CD4-positive, CD25-positive, alpha-beta regulatory T cell (primary cell): ENCODE data around the gene RAD51D. TPM values are rescaled to one million over a fixed set of nuclear protein-coding genes. Genes with fewer than 3 reads are reported as not detected.

ENCODE experiments used
- ATAC-seq, 2 donors: fragments of 150-1000 bp; cut with Tn5 transposase; one replicate each; pipeline ENCODE4 v1.10.0; 2021; ENCODE audit warnings: low read depth in 2 of 2, moderate number of reproducible peaks in 2 of 2, moderate library complexity in 1 of 2
- DNase-seq, 3 donors: peaks; one replicate each; pipeline versions ENCODE4 v3.0.0 to v3.0.0-alpha.2; 2012 to 2022; ENCODE audit warnings: mixed read lengths in 1 of 3
- H3K27ac ChIP-seq: one replicate; pipeline ENCODE4 v1.7.0; 2013; ENCODE audit warnings: mild to moderate bottlenecking, low read length; ENCODE audit not compliant: insufficient read depth, poor library complexity, severe bottlenecking
- H3K27me3 ChIP-seq: one replicate; pipeline ENCODE4 v1.7.0; 2013; ENCODE audit warnings: low read length; ENCODE audit not compliant: control insufficient read depth, insufficient read depth
- H3K36me3 ChIP-seq: one replicate; pipeline ENCODE4 v1.7.0; 2013; ENCODE audit warnings: mild to moderate bottlenecking, low read length, moderate library complexity; ENCODE audit not compliant: control insufficient read depth, insufficient read depth
- H3K4me1 ChIP-seq: 2 replicates; pipeline ENCODE4 v1.7.0; 2013; ENCODE audit warnings: mild to moderate bottlenecking, low read length; ENCODE audit not compliant: insufficient read depth, control insufficient read depth, poor library complexity, severe bottlenecking
- H3K4me3 ChIP-seq: one replicate; pipeline ENCODE4 v1.7.0; 2013; ENCODE audit warnings: low read depth, mild to moderate bottlenecking, low read length, moderate library complexity
- H3K9me3 ChIP-seq, 2 experiments: 1 replicate in 1 of 2; 2 replicates in 1 of 2; pipeline ENCODE4 v1.7.0; 2013; ENCODE audit warnings: low read length in 2 of 2, mild to moderate bottlenecking in 1 of 2, moderate library complexity in 1 of 2; ENCODE audit not compliant: control insufficient read depth in 2 of 2
- H3K27ac Mint-ChIP-seq, 3 donors: one replicate each; pipeline ENCODE4 v1.8.0; 2020 to 2022; ENCODE audit warnings: mild to moderate bottlenecking in 3 of 3, mixed read lengths in 3 of 3, moderate library complexity in 2 of 3
- H3K27me3 Mint-ChIP-seq: one replicate; pipeline ENCODE4 v1.8.0; 2022; ENCODE audit warnings: mild to moderate bottlenecking, mixed read lengths
- H3K36me3 Mint-ChIP-seq: one replicate; pipeline ENCODE4 v1.8.0; 2020; ENCODE audit warnings: mixed read lengths
- H3K4me1 Mint-ChIP-seq, 4 donors: one replicate each; pipeline ENCODE4 v1.8.0; 2020 to 2022; ENCODE audit warnings: mixed read lengths in 4 of 4, mild to moderate bottlenecking in 1 of 4
- H3K4me3 Mint-ChIP-seq, 4 donors: one replicate each; pipeline ENCODE4 v1.8.0; 2020 to 2022; ENCODE audit warnings: mild to moderate bottlenecking in 4 of 4, mixed read lengths in 4 of 4, moderate library complexity in 3 of 4
- H3K9me3 Mint-ChIP-seq, 7 donors: one replicate each; pipeline ENCODE4 v1.8.0; 2020 to 2022; ENCODE audit warnings: mixed read lengths in 7 of 7, mild to moderate bottlenecking in 3 of 7, moderate library complexity in 2 of 7
- polyA plus RNA-seq, 4 donors: library from polyadenylated mRNA; unstranded; fragments of 300-500 nt; fragmentation: Illumina TruSeq; gene quantifications; one replicate each; pipeline ENCODE4 v1.2.3, GENCODE V29; 2021
- total RNA-seq: library from RNA; stranded (reverse); gene quantifications from one replicate; pipeline ENCODE4 v1.2.3, GENCODE V29; 2022

RAD51D gene
- total and polyA plus RNA-seq, 5 donors from 2014 or later: 7.0 to 11.7 (median 11.0) TPM

DNA sequence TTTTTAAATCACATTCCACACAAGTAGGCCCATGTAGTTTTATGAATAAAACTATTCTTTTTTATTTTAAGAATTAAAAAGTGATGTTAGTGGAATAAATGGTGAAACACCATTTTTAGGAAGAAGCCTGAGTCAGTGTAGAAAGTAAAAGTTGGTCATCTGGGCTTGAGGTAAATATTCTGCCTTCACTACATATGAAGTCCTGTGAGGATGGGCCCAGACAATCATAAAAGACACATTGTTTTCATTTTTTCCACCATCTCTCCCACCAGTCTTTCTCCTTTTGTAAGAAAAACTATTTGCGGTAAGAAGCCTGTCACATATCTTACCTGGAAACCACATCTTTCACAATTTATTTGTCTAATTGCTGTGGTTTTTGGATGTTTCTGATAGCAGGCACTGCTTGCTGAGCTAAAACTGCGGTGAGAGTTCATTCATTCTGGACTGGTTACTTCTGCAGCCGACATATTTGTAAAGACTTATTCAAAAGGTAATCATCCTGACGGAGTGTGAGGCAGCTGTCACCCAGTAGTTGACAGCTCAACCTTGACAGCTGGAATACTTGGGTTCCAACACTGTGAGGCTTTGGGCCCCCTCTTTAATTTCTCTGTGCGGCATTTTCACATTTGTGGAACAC, 45.6 kb downstream of the RAD51D start:
- no peaks in the 10 kb centered on the region for H3K27me3 Mint-ChIP-seq

DNA sequence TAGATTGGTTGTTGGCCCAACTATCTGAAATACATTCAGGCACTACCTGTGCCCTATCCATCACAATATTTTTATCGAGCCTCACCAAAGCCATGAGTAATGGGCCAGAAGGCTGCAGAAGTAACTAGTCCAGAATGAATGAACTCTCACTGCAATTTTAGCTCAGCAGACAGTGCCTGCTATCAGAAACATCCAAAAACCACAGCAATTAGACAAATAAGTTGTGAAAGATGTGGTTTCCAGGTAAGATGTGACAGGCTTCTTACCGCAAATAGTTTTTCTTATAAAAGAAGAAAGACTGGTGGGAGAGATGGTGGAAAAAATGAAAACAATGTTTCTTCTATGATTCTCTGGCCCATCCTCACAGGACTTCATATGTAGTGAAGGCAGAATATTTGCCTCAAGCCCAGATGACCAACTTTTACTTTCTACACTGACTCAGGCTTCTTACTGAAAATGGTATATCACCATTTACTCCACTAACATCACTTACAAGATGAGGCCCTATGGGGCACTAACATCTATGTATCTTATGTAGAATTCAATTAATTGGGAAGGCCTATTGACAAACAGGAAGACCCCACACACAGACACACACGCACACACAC, 46.4 kb downstream of the RAD51D start:
- peak overlapping the region; percentile 53 for H3K27ac ChIP-seq
- peaks cover 44 to 81% (median 62%) of the 10 kb centered on the region in 4 donors for H3K4me1 Mint-ChIP-seq

More for the DNA sequence above, 45.6 kb downstream of the RAD51D start:
- DNase-seq (no peak), ATAC-seq (no peak)
- peaks cover 14% of the 10 kb centered on the region for H3K36me3 Mint-ChIP-seq
- Histone ChIP-seq H3K4me1 (peaks cover 63% of the 10 kb centered on the region), H3K9me3 (no peaks in the 10 kb centered on the region), H3K27ac (peak overlapping the region; percentile 53), H3K4me3 (peak overlapping the region; percentile 60), H3K36me3 (peaks cover 4% of the 10 kb centered on the region), H3K27me3 (no peaks in the 10 kb centered on the region)
- H3K4me1 Mint-ChIP-seq: peaks cover 39 to 79% (median 63%) of the 10 kb centered on the region in 4 donors
- H3K9me3 Mint-ChIP-seq: peaks cover 0 to 1% (median 0%) of the 10 kb centered on the region in 7 donors
- H3K4me3 Mint-ChIP-seq: peak overlapping the region; percentile 71 to 75 (median 73)
- H3K27ac Mint-ChIP-seq: peak overlapping the region; percentile 70 to 83 (median 78)

DNA sequence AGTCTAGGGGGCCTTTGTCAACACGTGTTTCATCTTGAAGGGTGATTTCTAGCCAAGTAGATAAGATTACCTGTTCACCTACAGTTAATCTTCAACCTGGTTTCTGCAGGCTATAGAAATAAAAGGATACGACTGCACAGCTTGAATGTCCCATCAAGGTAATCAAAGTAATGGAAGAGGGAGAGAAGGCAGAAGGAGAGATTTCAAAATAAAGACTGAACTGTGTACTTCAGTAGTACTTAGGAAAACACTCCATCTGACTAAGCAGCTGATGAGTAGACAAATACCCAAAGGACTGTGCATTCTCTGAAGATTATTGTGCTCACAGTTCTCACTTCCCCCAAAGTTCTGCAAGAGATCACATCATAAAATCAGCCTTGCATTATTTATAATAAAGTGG, 50.3 kb downstream of the RAD51D start:
- Histone ChIP-seq H3K4me1 (peaks cover 58% of the 10 kb centered on the region), H3K9me3 (no peaks in the 10 kb centered on the region), H3K27me3 (no peaks in the 10 kb centered on the region), H3K36me3 (peaks cover 11% of the 10 kb centered on the region), H3K4me3 (no peak overlapping the region), H3K27ac (peak overlapping the region; percentile 5)
- Mint-ChIP-seq H3K36me3 (peaks cover 26% of the 10 kb centered on the region), H3K4me1 (peaks cover 33 to 84% (median 65%) of the 10 kb centered on the region in 4 donors), H3K27ac (peak overlapping the region in 2 of 3 donors; percentile 7 to 59), H3K9me3 (peaks cover 0 to 1% (median 0%) of the 10 kb centered on the region in 7 donors), H3K4me3 (no peak overlapping the region), H3K27me3 (no peaks in the 10 kb centered on the region)
- DNase-seq: no peak
- ATAC-seq: no peak

More for the DNA sequence above, 46.4 kb downstream of the RAD51D start:
- H3K4me1 ChIP-seq: peaks cover 69% of the 10 kb centered on the region
- Mint-ChIP-seq H3K27me3 (no peaks in the 10 kb centered on the region), H3K27ac (peak overlapping the region; percentile 62 to 94 (median 83)), H3K9me3 (peaks cover 0 to 1% (median 0%) of the 10 kb centered on the region in 7 donors), H3K4me3 (peak overlapping the region; percentile 55 to 72 (median 69)), H3K36me3 (peaks cover 20% of the 10 kb centered on the region)
- H3K27me3 ChIP-seq: no peaks in the 10 kb centered on the region
- no peaks in the 10 kb centered on the region for H3K9me3 ChIP-seq
- peak in 1 of 2 donors; percentile 53 for ATAC-seq
- peaks cover 8% of the 10 kb centered on the region for H3K36me3 ChIP-seq
- H3K4me3 ChIP-seq: peak overlapping the region; percentile 60
- peak in 2 of 3 donors; percentile 31 to 52 for DNase-seq

- Histone ChIP-seq H3K4me3 (peak overlapping the region; percentile 20), H3K27ac (no peak overlapping the region), H3K4me1 (peaks cover 59% of the 10 kb centered on the region), H3K9me3 (no peaks in the 10 kb centered on the region), H3K36me3 (peaks cover 11% of the 10 kb centered on the region), H3K27me3 (no peaks in the 10 kb centered on the region)
- ATAC-seq (no peak), DNase-seq (no peak)
- Mint-ChIP-seq H3K4me3 (peak overlapping the region in 3 of 4 donors; percentile 1 to 57 (median 56)), H3K9me3 (peaks cover 0 to 1% (median 0%) of the 10 kb centered on the region in 7 donors), H3K27me3 (no peaks in the 10 kb centered on the region), H3K27ac (peak overlapping the region in 1 of 3 donors; percentile 42), H3K36me3 (peaks cover 26% of the 10 kb centered on the region), H3K4me1 (peaks cover 27 to 84% (median 65%) of the 10 kb centered on the region in 4 donors)
These were observed 51.4 kb downstream of the RAD51D start for GRCh38 chr17:35068249-35068648.

GRCh38 chr17:35065880-35066279, 53.8 kb downstream of the RAD51D start:
- DNase-seq (no peak), ATAC-seq (no peak)
- Histone ChIP-seq H3K4me3 (no peak overlapping the region), H3K27me3 (no peaks in the 10 kb centered on the region), H3K4me1 (peaks cover 43% of the 10 kb centered on the region), H3K9me3 (no peaks in the 10 kb centered on the region), H3K27ac (no peak overlapping the region), H3K36me3 (peaks cover 22% of the 10 kb centered on the region)
- H3K4me3 Mint-ChIP-seq: no peak overlapping the region
- H3K27ac Mint-ChIP-seq: peak overlapping the region; percentile 3 to 42 (median 17)
- H3K9me3 Mint-ChIP-seq: peaks cover 0 to 1% (median 0%) of the 10 kb centered on the region in 7 donors
- H3K4me1 Mint-ChIP-seq: peaks cover 28 to 84% (median 62%) of the 10 kb centered on the region in 4 donors
- H3K27me3 Mint-ChIP-seq: no peaks in the 10 kb centered on the region
- H3K36me3 Mint-ChIP-seq: peaks cover 27% of the 10 kb centered on the region

DNA sequence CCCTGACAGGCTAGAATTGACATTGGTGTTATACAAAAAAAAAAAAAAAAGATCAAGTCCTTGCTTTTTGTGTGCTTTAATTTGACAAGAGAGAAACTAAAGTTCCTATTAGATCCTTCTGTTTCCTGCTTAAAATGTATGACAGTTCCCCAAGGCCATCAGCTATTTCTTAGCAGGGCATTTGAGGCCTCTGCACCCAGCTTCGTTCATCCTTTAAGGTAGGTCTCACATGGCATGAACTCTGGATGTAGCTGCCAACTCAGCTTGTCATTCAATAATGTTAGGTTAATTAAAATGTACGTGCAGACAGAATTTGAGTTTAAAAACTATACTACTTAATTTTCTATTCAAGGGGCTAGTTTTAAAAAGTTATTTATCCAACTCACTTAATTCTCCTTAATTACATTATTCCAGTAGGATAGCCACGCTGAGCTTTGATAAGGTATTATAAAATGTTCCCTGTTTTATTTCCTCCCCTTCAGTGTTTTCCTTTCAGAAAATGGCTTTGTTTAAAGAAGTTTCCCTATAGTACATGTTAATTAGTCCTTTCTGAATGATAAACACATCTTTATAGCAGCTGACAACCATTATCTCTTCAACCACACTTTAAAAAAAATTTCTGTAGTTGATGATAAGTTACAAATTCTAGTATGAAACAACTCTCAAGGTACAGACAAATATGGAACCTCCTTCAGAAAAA, 55.0 kb downstream of the RAD51D start:
- peak overlapping the region in 2 of 4 donors; percentile 18 to 29 for H3K4me3 Mint-ChIP-seq
- peaks cover 30% of the 10 kb centered on the region for H3K36me3 ChIP-seq
- no peaks in the 10 kb centered on the region for H3K27me3 ChIP-seq
- no peaks in the 10 kb centered on the region for H3K27me3 Mint-ChIP-seq
- H3K27ac ChIP-seq: peak overlapping the region; percentile 83
- peaks cover 36% of the 10 kb centered on the region for H3K36me3 Mint-ChIP-seq
- DNase-seq (no peak), ATAC-seq (no peak)
- peaks cover 50% of the 10 kb centered on the region for H3K4me1 ChIP-seq
- H3K4me3 ChIP-seq: no peak overlapping the region
- peak overlapping the region; percentile 26 to 96 (median 90) for H3K27ac Mint-ChIP-seq
- H3K4me1 Mint-ChIP-seq: peaks cover 30 to 88% (median 67%) of the 10 kb centered on the region in 4 donors
- H3K9me3 Mint-ChIP-seq: no peaks in the 10 kb centered on the region
- H3K9me3 ChIP-seq: no peaks in the 10 kb centered on the region

DNA sequence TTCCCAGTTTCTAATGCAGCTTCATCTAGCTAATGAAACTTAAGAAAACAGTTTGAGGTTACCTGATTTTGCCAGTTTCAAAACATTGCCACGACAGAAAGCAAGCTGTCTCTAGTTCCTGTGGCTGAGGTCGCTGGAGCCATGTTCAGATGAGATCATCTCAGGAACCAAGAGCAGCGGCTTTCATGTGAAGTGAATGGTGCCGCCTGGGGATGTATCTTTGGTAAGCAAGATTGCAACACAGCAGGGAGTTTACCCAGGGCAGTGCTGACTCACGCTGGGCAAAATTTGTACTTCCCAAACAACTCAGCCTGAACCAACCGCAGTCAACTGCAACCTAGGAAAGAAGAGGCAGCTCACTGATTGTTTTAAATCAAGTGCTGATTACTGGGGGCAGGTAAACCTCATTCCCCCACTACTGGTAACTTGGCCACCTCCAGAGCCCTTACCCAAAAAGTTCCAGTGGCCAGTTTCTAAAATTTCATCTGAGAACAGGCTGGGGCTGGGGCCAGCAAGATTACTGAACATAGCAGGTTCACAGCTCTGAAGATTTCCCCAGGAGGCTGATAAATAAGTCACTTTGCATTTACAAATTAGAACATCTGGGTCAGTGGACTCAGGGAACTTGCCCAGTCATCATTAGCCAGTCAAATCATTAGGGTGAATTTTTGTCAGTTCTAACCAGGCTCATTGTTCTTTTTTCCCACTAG, 56.0 kb downstream of the RAD51D start, which contains the start of gene RFFL:
Gene RFFL (minus strand): TSS at position 194 of the 710 bp plus-strand sequence. CDS start 37,154 bp downstream, outside the sequence.
- ATAC-seq (peak; percentile 98 to 99), DNase-seq (peak; percentile 77 to 93 (median 77))
- Mint-ChIP-seq H3K36me3 (peaks cover 34% of the 10 kb centered on the region), H3K27me3 (no peaks in the 10 kb centered on the region), H3K4me1 (peaks cover 27 to 87% (median 65%) of the 10 kb centered on the region in 4 donors), H3K4me3 (peak within 1 kb of the TSS; percentile 63 to 82 (median 76)), H3K9me3 (no peaks in the 10 kb centered on the region), H3K27ac (peak within 1 kb of the TSS; percentile 90 to 96 (median 95))
- peak within 1 kb of the TSS; percentile 57 for H3K4me3 ChIP-seq
- H3K36me3 ChIP-seq: peaks cover 27% of the 10 kb centered on the region
- H3K27me3 ChIP-seq: no peaks in the 10 kb centered on the region
- H3K9me3 ChIP-seq: no peaks in the 10 kb centered on the region
- H3K27ac ChIP-seq: peak within 1 kb of the TSS; percentile 83
- H3K4me1 ChIP-seq: peaks cover 42% of the 10 kb centered on the region
